Nephron progenitor cell (in vitro differentiated cells): ENCODE measurements around the gene G0S2.

Experiments
- DNase-seq: peaks from one replicate; pipeline ENCODE4 v3.0.0; 2021
- H3K27ac Mint-ChIP-seq: 2 replicates; pipeline ENCODE4 v1.8.0; 2021; ENCODE audit warnings: mild to moderate bottlenecking, moderate library complexity, mixed read lengths
- H3K27me3 Mint-ChIP-seq: 2 replicates; pipeline ENCODE4 v1.8.0; 2021; ENCODE audit warnings: mild to moderate bottlenecking, low read depth, mixed read lengths; ENCODE audit not compliant: poor library complexity
- H3K36me3 Mint-ChIP-seq: 2 replicates; pipeline ENCODE4 v1.8.0; 2021; ENCODE audit warnings: low read depth, mixed read lengths
- H3K4me1 Mint-ChIP-seq: 2 replicates; pipeline ENCODE4 v1.8.0; 2021; ENCODE audit warnings: mixed read lengths
- H3K4me3 Mint-ChIP-seq: 2 replicates; pipeline ENCODE4 v1.8.0; 2021; ENCODE audit warnings: mild to moderate bottlenecking, moderate library complexity, mixed read lengths
- H3K9me3 Mint-ChIP-seq: 2 replicates; pipeline ENCODE4 v1.8.0; 2021; ENCODE audit warnings: mild to moderate bottlenecking, moderate library complexity, mixed read lengths
- TF ChIP-seq, protein P1 (sequence below): fragments of 200-600 bp; sonication (generic); IDR thresholded peaks from 2 replicates; pipeline ENCODE4 v1.5.0; 2021; ENCODE audit warnings: antibody characterized with exemption

The G0S2 gene

DNA sequence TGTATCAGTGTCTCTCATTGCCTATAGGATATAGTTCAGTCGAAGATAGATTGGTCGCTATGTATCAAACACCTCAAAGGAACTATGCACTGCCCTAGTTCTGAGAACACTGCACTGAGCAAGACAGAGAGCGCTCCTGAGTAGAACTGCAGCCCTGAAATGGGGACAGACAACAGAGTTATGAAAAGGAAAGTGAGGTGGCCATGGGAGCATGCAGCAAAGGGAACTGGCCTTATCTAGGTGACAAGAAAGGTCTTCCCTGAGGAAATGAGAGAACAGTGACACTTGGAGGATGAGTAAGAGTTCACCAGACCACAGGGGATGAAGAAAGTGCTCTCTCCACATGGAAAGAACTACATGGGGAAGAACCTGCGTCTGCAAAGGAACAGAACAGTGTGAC lies 7.5 kb upstream of the G0S2 start:
- TF ChIP-seq, protein P1, sequence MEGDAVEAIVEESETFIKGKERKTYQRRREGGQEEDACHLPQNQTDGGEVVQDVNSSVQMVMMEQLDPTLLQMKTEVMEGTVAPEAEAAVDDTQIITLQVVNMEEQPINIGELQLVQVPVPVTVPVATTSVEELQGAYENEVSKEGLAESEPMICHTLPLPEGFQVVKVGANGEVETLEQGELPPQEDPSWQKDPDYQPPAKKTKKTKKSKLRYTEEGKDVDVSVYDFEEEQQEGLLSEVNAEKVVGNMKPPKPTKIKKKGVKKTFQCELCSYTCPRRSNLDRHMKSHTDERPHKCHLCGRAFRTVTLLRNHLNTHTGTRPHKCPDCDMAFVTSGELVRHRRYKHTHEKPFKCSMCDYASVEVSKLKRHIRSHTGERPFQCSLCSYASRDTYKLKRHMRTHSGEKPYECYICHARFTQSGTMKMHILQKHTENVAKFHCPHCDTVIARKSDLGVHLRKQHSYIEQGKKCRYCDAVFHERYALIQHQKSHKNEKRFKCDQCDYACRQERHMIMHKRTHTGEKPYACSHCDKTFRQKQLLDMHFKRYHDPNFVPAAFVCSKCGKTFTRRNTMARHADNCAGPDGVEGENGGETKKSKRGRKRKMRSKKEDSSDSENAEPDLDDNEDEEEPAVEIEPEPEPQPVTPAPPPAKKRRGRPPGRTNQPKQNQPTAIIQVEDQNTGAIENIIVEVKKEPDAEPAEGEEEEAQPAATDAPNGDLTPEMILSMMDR, result no peak
- no peak for DNase-seq
- peaks cover 32% of the 10 kb centered on the region for H3K27me3 Mint-ChIP-seq
- H3K9me3 Mint-ChIP-seq, result peaks cover 10% of the 10 kb centered on the region
- H3K27ac Mint-ChIP-seq, result no peak overlapping the region
- H3K4me1 Mint-ChIP-seq, result no peaks in the 10 kb centered on the region
- peaks cover 6% of the 10 kb centered on the region for H3K36me3 Mint-ChIP-seq
- H3K4me3 Mint-ChIP-seq, result no peak overlapping the region

DNA sequence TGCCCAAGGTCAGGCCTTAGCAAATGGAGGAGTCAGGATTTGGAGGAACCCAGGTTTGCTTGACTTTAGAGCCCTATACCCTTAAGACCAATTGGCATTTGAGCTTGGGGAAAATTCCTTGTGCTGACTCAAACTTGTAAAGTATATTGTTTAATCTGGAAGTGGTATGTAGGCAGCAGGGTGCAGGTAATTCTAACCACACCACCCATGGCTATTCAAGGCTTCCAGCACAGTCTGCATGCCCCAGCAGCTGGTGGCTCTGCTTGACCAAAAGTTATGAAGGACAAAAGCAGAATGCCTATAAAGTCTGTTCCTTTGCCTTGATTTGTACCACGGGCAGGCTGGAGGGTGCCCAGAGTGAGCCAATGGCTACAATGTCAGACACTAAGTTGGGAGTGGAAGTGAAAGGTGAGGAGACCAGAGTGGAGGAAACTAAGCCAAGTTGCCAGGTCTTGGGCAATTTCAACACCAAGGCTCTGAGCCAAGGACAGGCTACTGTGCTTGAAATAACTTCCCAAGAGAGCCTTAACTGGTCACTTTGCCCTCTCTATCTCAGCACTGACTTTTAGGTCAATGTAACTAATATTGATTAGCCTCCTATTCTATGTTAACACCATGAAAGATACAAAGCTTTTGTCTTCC lies 4.7 kb upstream of the G0S2 start:
- TF ChIP-seq, protein P1, result no peak
- H3K4me3 Mint-ChIP-seq, result no peak overlapping the region
- DNase-seq, result no peak
- peaks cover 6% of the 10 kb centered on the region for H3K36me3 Mint-ChIP-seq
- H3K27ac Mint-ChIP-seq, result no peak overlapping the region
- H3K27me3 Mint-ChIP-seq, result peaks cover 58% of the 10 kb centered on the region
- H3K9me3 Mint-ChIP-seq, result peaks cover 10% of the 10 kb centered on the region
- peaks cover 17% of the 10 kb centered on the region for H3K4me1 Mint-ChIP-seq

DNA sequence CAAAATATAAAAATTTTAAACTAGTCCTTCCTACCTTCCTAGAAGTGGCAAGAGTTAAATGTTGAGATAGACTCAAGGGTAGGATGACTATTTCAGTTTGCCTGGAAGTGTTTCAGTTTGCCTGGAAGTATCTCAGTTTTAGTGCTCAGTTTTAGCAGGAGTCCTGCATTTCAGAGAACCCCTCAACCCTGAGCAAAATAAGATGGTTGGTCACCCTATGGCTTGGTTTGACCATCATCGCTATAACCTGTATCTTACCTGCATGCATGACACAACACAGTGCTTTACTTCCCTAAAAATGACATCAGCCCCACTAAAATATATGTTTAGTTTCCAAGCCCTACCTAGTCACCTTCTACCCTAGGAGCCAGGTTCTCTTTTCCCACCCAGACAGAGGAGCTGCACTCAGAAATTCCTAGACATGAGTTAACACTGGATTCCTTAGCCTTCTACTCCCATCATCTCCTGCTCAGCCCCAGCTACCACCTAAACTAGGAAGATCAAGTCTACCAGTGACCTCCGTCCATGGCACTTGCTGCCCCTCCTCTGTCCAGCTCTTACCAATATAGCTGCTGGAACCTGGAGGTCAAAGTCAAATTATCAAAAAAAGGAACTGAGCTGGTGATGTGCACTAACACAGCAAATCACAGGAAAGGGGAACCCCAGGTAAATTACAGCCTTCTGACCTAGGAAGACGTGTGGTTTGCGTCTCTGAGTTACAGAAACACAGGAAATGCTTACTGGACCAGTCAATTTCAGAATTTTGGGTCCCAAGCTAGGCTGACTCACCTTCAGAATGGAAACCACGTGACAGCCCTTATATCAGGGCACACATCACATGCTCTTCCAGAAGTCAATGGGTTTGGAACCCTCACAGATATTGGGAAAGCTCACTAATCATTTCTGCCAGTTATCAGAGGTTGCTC lies 2.2 kb upstream of the G0S2 start:
- H3K4me1 Mint-ChIP-seq, result peaks cover 38% of the 10 kb centered on the region

DNA sequence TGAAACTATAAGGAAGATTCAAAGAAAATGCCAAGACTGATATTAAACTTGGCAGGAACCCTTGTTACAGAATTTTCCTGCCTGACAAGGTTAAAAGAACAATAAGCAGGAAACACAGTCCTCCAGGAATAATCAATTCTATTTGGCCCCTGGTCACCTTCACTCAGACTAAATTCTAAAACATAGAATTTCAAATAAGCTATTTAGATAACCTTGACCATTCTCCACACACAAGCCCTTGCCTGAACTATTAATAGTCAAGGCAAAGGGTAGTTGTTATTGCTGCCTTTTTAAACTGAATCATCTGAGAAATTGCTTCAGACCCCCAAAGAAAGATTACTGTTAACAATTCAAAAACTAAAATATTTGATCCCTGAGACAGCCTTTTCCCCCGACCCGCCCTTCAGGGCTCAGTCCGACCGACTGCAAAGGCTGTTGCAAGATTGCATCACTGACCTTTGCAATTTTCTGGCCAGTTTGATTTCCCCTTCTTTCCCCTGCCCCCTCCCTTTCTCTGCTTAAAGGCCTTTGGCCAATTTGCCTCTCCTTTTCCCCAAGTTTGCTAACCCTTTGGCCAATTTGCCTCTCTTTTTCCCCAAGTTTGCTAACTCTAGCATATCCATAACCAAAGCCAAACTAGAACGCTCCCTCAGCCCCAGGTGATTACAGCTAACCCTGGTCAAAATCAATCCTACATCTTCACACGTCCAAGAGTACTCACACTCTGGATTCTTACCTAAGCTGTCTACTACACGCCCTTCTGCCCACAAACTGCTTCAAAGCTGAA lies 1.4 kb upstream of the G0S2 start:
- peaks cover 38% of the 10 kb centered on the region for H3K4me1 Mint-ChIP-seq
- no peak overlapping the region for H3K27ac Mint-ChIP-seq
- peaks cover 90% of the 10 kb centered on the region for H3K27me3 Mint-ChIP-seq
- TF ChIP-seq, protein P1, result no peak
- H3K4me3 Mint-ChIP-seq, result peak overlapping the region; percentile 85
- peaks cover 10% of the 10 kb centered on the region for H3K9me3 Mint-ChIP-seq
- peaks cover 20% of the 10 kb centered on the region for H3K36me3 Mint-ChIP-seq
- no peak for DNase-seq

More for the DNA sequence above, 2.2 kb upstream of the G0S2 start:
- Mint-ChIP-seq H3K36me3 (peaks cover 20% of the 10 kb centered on the region), H3K27me3 (peaks cover 82% of the 10 kb centered on the region), H3K4me3 (no peak overlapping the region), H3K9me3 (peaks cover 10% of the 10 kb centered on the region), H3K27ac (no peak overlapping the region)
- TF ChIP-seq, protein P1, result no peak
- no peak for DNase-seq

DNA sequence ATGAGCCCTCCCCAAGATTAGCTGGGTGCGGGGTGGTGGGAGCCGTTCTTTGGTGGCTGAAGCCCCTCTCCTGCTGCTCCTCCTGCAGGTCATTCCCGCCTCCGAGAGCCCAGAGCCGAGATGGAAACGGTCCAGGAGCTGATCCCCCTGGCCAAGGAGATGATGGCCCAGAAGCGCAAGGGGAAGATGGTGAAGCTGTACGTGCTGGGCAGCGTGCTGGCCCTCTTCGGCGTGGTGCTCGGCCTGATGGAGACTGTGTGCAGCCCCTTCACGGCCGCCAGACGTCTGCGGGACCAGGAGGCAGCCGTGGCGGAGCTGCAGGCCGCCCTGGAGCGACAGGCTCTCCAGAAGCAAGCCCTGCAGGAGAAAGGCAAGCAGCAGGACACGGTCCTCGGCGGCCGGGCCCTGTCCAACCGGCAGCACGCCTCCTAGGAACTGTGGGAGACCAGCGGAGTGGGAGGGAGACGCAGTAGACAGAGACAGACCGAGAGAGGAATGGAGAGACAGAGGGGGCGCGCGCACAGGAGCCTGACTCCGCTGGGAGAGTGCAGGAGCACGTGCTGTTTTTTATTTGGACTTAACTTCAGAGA lies 448 bp downstream of the G0S2 start:
- H3K27me3 Mint-ChIP-seq, result peaks cover 97% of the 10 kb centered on the region
- H3K27ac Mint-ChIP-seq, result no peak overlapping the region
- H3K4me3 Mint-ChIP-seq, result peak overlapping the region; percentile 85
- DNase-seq, result peak; percentile 52
- H3K9me3 Mint-ChIP-seq, result peaks cover 10% of the 10 kb centered on the region
- TF ChIP-seq, protein P1, result no peak
- H3K36me3 Mint-ChIP-seq, result peaks cover 20% of the 10 kb centered on the region
- peaks cover 38% of the 10 kb centered on the region for H3K4me1 Mint-ChIP-seq
